H9 (cell line): ENCODE data around the gene MPP2. TPM values are rescaled to one million over a fixed set of nuclear protein-coding genes. Genes with fewer than 3 reads are reported as not detected.

ENCODE experiments used
- DNase-seq: peaks from one replicate; pipeline ENCODE4 v3.0.0-alpha.2; 2017
- H2AFZ ChIP-seq: one replicate; pipeline ENCODE4 v1.6.1; 2013; ENCODE audit warnings: mild to moderate bottlenecking, low read length, control low read depth, moderate library complexity
- H2AK5ac ChIP-seq: 2 replicates; pipeline ENCODE4 v1.6.1; 2013; ENCODE audit warnings: low read length, control low read depth, mixed read lengths; ENCODE audit not compliant: insufficient read length
- H2BK120ac ChIP-seq: one replicate; pipeline ENCODE4 v1.6.1; 2013; ENCODE audit warnings: low read depth, mild to moderate bottlenecking, low read length, control low read depth, inconsistent platforms; ENCODE audit not compliant: poor library complexity, severe bottlenecking
- H2BK12ac ChIP-seq: 2 replicates; pipeline ENCODE4 v1.6.1; 2013; ENCODE audit warnings: low read length, control low read depth, mixed read lengths, low read depth; ENCODE audit not compliant: insufficient read length
- H2BK15ac ChIP-seq: 2 replicates; pipeline ENCODE4 v1.6.1; 2013; ENCODE audit warnings: low read depth, low read length, control low read depth
- H2BK20ac ChIP-seq: one replicate; pipeline ENCODE4 v1.6.1; 2013; ENCODE audit warnings: low read depth, mild to moderate bottlenecking, low read length, control low read depth, inconsistent platforms; ENCODE audit not compliant: poor library complexity, severe bottlenecking
- H2BK5ac ChIP-seq: 2 replicates; pipeline ENCODE4 v1.6.1; 2013; ENCODE audit warnings: low read length, control low read depth, mixed read lengths; ENCODE audit not compliant: insufficient read length
- H3K14ac ChIP-seq: 2 replicates; pipeline ENCODE4 v1.6.1; 2013; ENCODE audit warnings: low read length, control low read depth; ENCODE audit not compliant: insufficient read depth
- H3K18ac ChIP-seq: 2 replicates; pipeline ENCODE4 v1.6.1; 2013; ENCODE audit warnings: low read depth, mild to moderate bottlenecking, mixed read lengths, low read length, control low read depth; ENCODE audit not compliant: insufficient read length
- H3K23ac ChIP-seq: 2 replicates; pipeline ENCODE4 v1.6.1; 2013; ENCODE audit warnings: low read length, control low read depth, mixed read lengths, low read depth; ENCODE audit not compliant: insufficient read length
- H3K23me2 ChIP-seq: 2 replicates; pipeline ENCODE4 v1.6.1; 2013; ENCODE audit warnings: low read depth, mild to moderate bottlenecking, mixed read lengths, low read length, control low read depth; ENCODE audit not compliant: insufficient read length, poor library complexity, severe bottlenecking
- H3K27ac ChIP-seq: 2 replicates; pipeline ENCODE4 v1.5.1; 2013; ENCODE audit warnings: low read length, control low read depth, mixed read lengths, low read depth; ENCODE audit not compliant: insufficient read length
- H3K27me3 ChIP-seq: 2 replicates; pipeline ENCODE4 v1.6.1; 2013; ENCODE audit warnings: low read length, control low read depth, inconsistent platforms; ENCODE audit not compliant: insufficient read depth
- H3K4ac ChIP-seq: 2 replicates; pipeline ENCODE4 v1.6.1; 2013; ENCODE audit warnings: low read depth, mild to moderate bottlenecking, control low read depth, inconsistent platforms, low read length, moderate library complexity
- H3K4me1 ChIP-seq: 2 replicates; pipeline ENCODE4 v1.6.1; 2013; ENCODE audit warnings: low read length, control low read depth, inconsistent platforms; ENCODE audit not compliant: insufficient read depth
- H3K4me2 ChIP-seq: 2 replicates; pipeline ENCODE4 v1.6.1; 2013; ENCODE audit warnings: low read length, control low read depth, mixed read lengths; ENCODE audit not compliant: insufficient read length, insufficient read depth
- H3K56ac ChIP-seq: 2 replicates; pipeline ENCODE4 v1.6.1; 2013; ENCODE audit warnings: low read depth, mild to moderate bottlenecking, mixed read lengths, low read length, control low read depth; ENCODE audit not compliant: insufficient read length
- H3K79me1 ChIP-seq: 2 replicates; pipeline ENCODE4 v1.6.1; 2013; ENCODE audit warnings: low read depth, mild to moderate bottlenecking, moderate library complexity, low read length, control low read depth, inconsistent platforms; ENCODE audit not compliant: insufficient read depth, poor library complexity, severe bottlenecking
- H3K79me2 ChIP-seq: 2 replicates; pipeline ENCODE4 v1.6.1; 2013; ENCODE audit warnings: low read length, control low read depth, inconsistent platforms; ENCODE audit not compliant: insufficient read depth
- H3K9ac ChIP-seq: 2 replicates; pipeline ENCODE4 v1.6.1; 2013; ENCODE audit warnings: low read length, control low read depth, mixed read lengths; ENCODE audit not compliant: insufficient read length; ENCODE audit errors: extremely low read depth
- H3K9me3 ChIP-seq: one replicate; pipeline ENCODE4 v1.6.1; 2013; ENCODE audit warnings: low read depth, low read length, inconsistent platforms; ENCODE audit not compliant: control insufficient read depth
- H3T11ph ChIP-seq: one replicate; pipeline ENCODE4 v1.6.1; 2013; ENCODE audit warnings: mild to moderate bottlenecking, low read length, control low read depth, inconsistent platforms
- H4K20me1 ChIP-seq: one replicate; pipeline ENCODE4 v1.6.1; 2013; ENCODE audit not compliant: control insufficient read depth, insufficient read length, insufficient read depth
- H4K5ac ChIP-seq: 2 replicates; pipeline ENCODE4 v1.6.1; 2013; ENCODE audit warnings: low read depth, mild to moderate bottlenecking, mixed read lengths, low read length, control low read depth; ENCODE audit not compliant: insufficient read length
- H4K8ac ChIP-seq: replicated peaks from 2 replicates; pipeline ENCODE4 v1.6.1; 2013; ENCODE audit warnings: low read length, control low read depth, mixed read lengths, low read depth; ENCODE audit not compliant: insufficient read length
- H4K91ac ChIP-seq: 2 replicates; pipeline ENCODE4 v1.6.1; 2013; ENCODE audit warnings: low read depth, mild to moderate bottlenecking, moderate library complexity, mixed read lengths, low read length, control low read depth; ENCODE audit not compliant: insufficient read length
- H3K27ac Mint-ChIP-seq, 3 experiments: 2 replicates in 2 of 3; 3 replicates in 1 of 3; pipeline ENCODE4 v1.8.0; 2020 to 2021; ENCODE audit warnings: mixed read lengths in 3 of 3, mild to moderate bottlenecking in 1 of 3, moderate library complexity in 1 of 3
- H3K27me3 Mint-ChIP-seq: 2 replicates; pipeline ENCODE4 v1.8.0; 2021; ENCODE audit warnings: low read depth, mild to moderate bottlenecking, moderate library complexity, mixed read lengths
- H3K36me3 Mint-ChIP-seq, 3 experiments: 2 replicates in 2 of 3; 3 replicates in 1 of 3; pipeline ENCODE4 v1.8.0; 2020 to 2021; ENCODE audit warnings: low read depth in 3 of 3, mixed read lengths in 3 of 3; ENCODE audit not compliant: insufficient read depth in 1 of 3
- H3K4me1 Mint-ChIP-seq, 2 experiments: 2 replicates each; pipeline ENCODE4 v1.8.0; 2020; ENCODE audit warnings: mixed read lengths in 2 of 2
- H3K4me3 Mint-ChIP-seq, 2 experiments: 2 replicates in 1 of 2; 3 replicates in 1 of 2; pipeline ENCODE4 v1.8.0; 2020 to 2021; ENCODE audit warnings: mild to moderate bottlenecking in 2 of 2, mixed read lengths in 2 of 2, moderate library complexity in 1 of 2
- H3K9me3 Mint-ChIP-seq, 2 experiments: 2 replicates in 1 of 2; 3 replicates in 1 of 2; pipeline ENCODE4 v1.8.0; 2020; ENCODE audit warnings: mild to moderate bottlenecking in 2 of 2, mixed read lengths in 2 of 2, moderate library complexity in 1 of 2
- CTCF ChIP-seq: fragments of 200-600 bp; sonication (generic); conservative IDR thresholded peaks from 3 replicates; pipeline ENCODE4 v1.8.0; 2021; ENCODE audit warnings: antibody characterized with exemption, mild to moderate bottlenecking
- WGBS: extraction: QIAGEN DNeasy Blood & Tissue Kit; methylation state at CpG from one replicate; pipeline ENCODE4 v1.1.7; 2013; ENCODE audit warnings: missing lambda C conversion rate, low lambda C conversion rate, mixed read lengths; ENCODE audit not compliant: insufficient read length; ENCODE audit errors: extremely low coverage; 5-methylcytosine and 5-hydroxymethylcytosine counted together
- total RNA-seq: library from RNA; stranded (reverse); gene quantifications from 2 replicates; pipeline ENCODE4 v1.2.1, GENCODE V29; 2021

Gene MPP2
- total RNA-seq, 1 experiment from 2014 or later, result 16.3 TPM

- Mint-ChIP-seq H3K9me3 (peaks cover 0 to under 1% of the 10 kb centered on the region in 2 experiments; a peak in 1 of 5 replicates), H3K4me1 (peaks cover 6% of the 10 kb centered on the region in 2 experiments; a peak in 3 of 4 replicates), H3K27ac (no peak overlapping the region), H3K27me3 (peaks cover 22% of the 10 kb centered on the region), H3K36me3 (no peaks in the 10 kb centered on the region), H3K4me3 (no peak overlapping the region; a peak in 1 of 5 replicates)
- WGBS, result no CpG with 5 or more reads among the region's 7 CpGs
- Histone ChIP-seq H3K23me2 (no peaks in the 10 kb centered on the region), H2BK15ac (no peak overlapping the region), H3K4ac (no peak overlapping the region), H3K23ac (no peak overlapping the region), H2BK120ac (no peak overlapping the region), H2BK5ac (no peak overlapping the region), H2BK20ac (no peak overlapping the region), H3K56ac (no peak overlapping the region), H3K14ac (no peak overlapping the region), H3K18ac (no peak overlapping the region), H3K4me1 (no peaks in the 10 kb centered on the region; the same call in 1 of the 2 replicates), H3K27me3 (no peaks in the 10 kb centered on the region), H3K27ac (no peak overlapping the region), H2AK5ac (no peak overlapping the region), H3T11ph (no peak overlapping the region), H3K79me1 (no peaks in the 10 kb centered on the region), H3K9me3 (no peaks in the 10 kb centered on the region), H3K9ac (no peak overlapping the region), H3K4me2 (no peak overlapping the region), H4K8ac (no peak overlapping the region), H2BK12ac (no peak overlapping the region), H4K20me1 (no peaks in the 10 kb centered on the region), H2AFZ (no peak overlapping the region), H3K79me2 (no peaks in the 10 kb centered on the region), H4K91ac (no peak overlapping the region), H4K5ac (no peak overlapping the region)
- no peak for DNase-seq
- TF ChIP-seq CTCF, result no peak
Observed at GRCh38 chr17:43839670-43840108, 67.6 kb downstream of the MPP2 start.
